Activated CD4-positive, alpha-beta T cell treated with anti-CD3 and anti-CD28 coated beads for 36 hours (primary cell): ENCODE results near the gene ARL3. TPM values are rescaled to one million over a fixed set of nuclear protein-coding genes. Genes with fewer than 3 reads are reported as not detected.

Source experiments
- ATAC-seq: fragments of 200-7000 bp; cut with Tn5 transposase; one replicate; pipeline ENCODE4 v1.10.0; 2021; ENCODE audit warnings: mild to moderate bottlenecking, moderate library complexity
- CTCF ChIA-PET: fragments of 350-600 bp; sonication (Branson Sonifier 250); formaldehyde crosslinking; loops from one replicate; lab custom pipeline; 2021; ENCODE audit warnings: antibody characterized with exemption; lab: Charles Lee
- POLR2A ChIA-PET: fragments of 350-600 bp; sonication (Branson Sonifier 250); formaldehyde crosslinking; loops from one replicate; lab custom pipeline; 2021; ENCODE audit warnings: antibody characterized with exemption, inconsistent platforms; lab: Charles Lee
- DNase-seq: peaks from one replicate; pipeline ENCODE4 v3.0.0-alpha.2; 2020
- H3K27ac Mint-ChIP-seq: one replicate; pipeline ENCODE4 v1.8.0; 2021; ENCODE audit warnings: mixed read lengths
- H3K27me3 Mint-ChIP-seq: one replicate; pipeline ENCODE4 v1.8.0; 2021; ENCODE audit warnings: mixed read lengths
- H3K36me3 Mint-ChIP-seq: one replicate; pipeline ENCODE4 v1.8.0; 2021; ENCODE audit warnings: low read depth, mixed read lengths
- H3K4me1 Mint-ChIP-seq: one replicate; pipeline ENCODE4 v1.8.0; 2021; ENCODE audit warnings: mixed read lengths
- H3K4me3 Mint-ChIP-seq: one replicate; pipeline ENCODE4 v1.8.0; 2021; ENCODE audit warnings: mild to moderate bottlenecking, moderate library complexity, mixed read lengths
- H3K9me3 Mint-ChIP-seq: one replicate; pipeline ENCODE4 v1.8.0; 2021; ENCODE audit warnings: low read depth, mixed read lengths
- intact Hi-C, 2 experiments: fragments of 100-400 bp; cut with DNase I in 1 of 2; cut with micrococcal nuclease in 1 of 2; formaldehyde crosslinking; loops; one replicate each; pipeline versions ENCODE4 v1.14.2 to v1.15.1; 2022 to 2024; cut with DNase I, micrococcal nuclease
- total RNA-seq, 2 experiments: library from RNA; stranded (reverse); gene quantifications; one replicate each; pipeline ENCODE4 v1.2.3, GENCODE V29; 2021

ARL3 gene
- total RNA-seq, 2 experiments from 2014 or later = 6.4 to 6.9 TPM

- Mint-ChIP-seq H3K4me3 (peak overlapping the region; percentile 95), H3K36me3 (peaks cover 26% of the 10 kb centered on the region), H3K27me3 (no peaks in the 10 kb centered on the region), H3K27ac (peak overlapping the region; percentile 99), H3K9me3 (no peaks in the 10 kb centered on the region), H3K4me1 (peaks cover 54% of the 10 kb centered on the region)
- peak; percentile 85 for DNase-seq
- peak; percentile 47 for ATAC-seq
- intact Hi-C loops = loop anchor here (1.0 to 10.0 kb wide), 11 partner anchors 15 to 1291 kb away; partner anchors contain the start of genes ARL3 (in 2 of the 2), SFXN2 (in 2 of the 2), BORCS7 (in 1 of the 2) and BTRC (in 1 of the 2)
- ChIA-PET POLR2A (interaction anchor here (0.7 to 2.3 kb wide), 6 partner anchors 15 to 70 kb away, joined by 4 to 9 read pairs (median 6); partner anchors contain the start of genes ARL3 and SFXN2), CTCF (interaction anchor here (0.7 to 3.7 kb wide), 12 partner anchors 12 to 813 kb away, joined by 3 to 29 read pairs (median 5); partner anchors contain the start of genes ACTR1A, ARL3 and SFXN2)
These were observed 68.2 kb downstream of the ARL3 start for GRCh38 chr10:102645741-102646609.

- peaks cover 26% of the 10 kb centered on the region for H3K36me3 Mint-ChIP-seq
- CTCF ChIA-PET = interaction anchor here (1.0 to 3.7 kb wide), 7 partner anchors 12 to 248 kb away, joined by 3 to 29 read pairs (median 6); partner anchors contain the start of genes ARL3 and SFXN2
- intact Hi-C loops = loop anchor here (2.0 to 10.0 kb wide), 7 partner anchors 207 to 1291 kb away; partner anchors contain the start of genes BORCS7 (in 1 of the 2), BTRC (in 1 of the 2), LDB1 (in 1 of the 2) and NFKB2 (in 1 of the 2)
- POLR2A ChIA-PET = interaction anchor here (0.7 to 2.3 kb wide), 4 partner anchors 15 to 69 kb away, joined by 4 to 9 read pairs (median 8); partner anchors contain the start of genes ARL3 and SFXN2
- H3K9me3 Mint-ChIP-seq = no peaks in the 10 kb centered on the region
- H3K27me3 Mint-ChIP-seq = no peaks in the 10 kb centered on the region
- H3K4me3 Mint-ChIP-seq = peak overlapping the region; percentile 95
- DNase-seq = peak; percentile 67
- peaks cover 48% of the 10 kb centered on the region for H3K4me1 Mint-ChIP-seq
- no peak for ATAC-seq
- H3K27ac Mint-ChIP-seq = peak overlapping the region; percentile 99
These were observed 68.8 kb downstream of the ARL3 start for GRCh38 chr10:102645388-102645740.

DNA sequence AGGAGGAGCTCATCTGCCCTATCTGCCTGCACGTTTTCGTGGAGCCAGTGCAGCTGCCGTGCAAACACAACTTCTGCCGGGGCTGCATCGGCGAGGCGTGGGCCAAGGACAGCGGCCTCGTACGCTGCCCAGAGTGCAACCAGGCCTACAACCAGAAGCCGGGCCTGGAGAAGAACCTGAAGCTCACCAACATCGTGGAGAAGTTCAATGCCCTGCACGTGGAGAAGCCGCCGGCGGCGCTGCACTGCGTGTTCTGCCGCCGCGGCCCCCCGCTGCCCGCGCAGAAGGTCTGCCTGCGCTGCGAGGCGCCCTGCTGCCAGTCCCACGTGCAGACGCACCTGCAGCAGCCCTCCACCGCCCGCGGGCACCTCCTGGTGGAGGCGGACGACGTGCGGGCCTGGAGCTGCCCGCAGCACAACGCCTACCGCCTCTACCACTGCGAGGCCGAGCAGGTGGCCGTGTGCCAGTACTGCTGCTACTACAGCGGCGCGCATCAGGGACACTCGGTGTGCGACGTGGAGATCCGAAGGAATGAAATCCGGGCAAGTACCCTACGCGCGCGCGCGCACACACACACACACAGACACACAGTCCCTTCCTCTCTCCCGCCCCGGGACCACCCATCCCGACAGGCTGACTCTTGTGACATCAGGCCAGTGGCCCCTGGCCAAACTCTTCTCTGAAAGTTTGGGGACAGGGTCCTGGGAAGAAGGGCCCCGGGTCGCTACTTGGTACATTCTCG is 69.4 kb downstream of the ARL3 start:
- Mint-ChIP-seq H3K4me3 (peak overlapping the region; percentile 95), H3K9me3 (no peaks in the 10 kb centered on the region), H3K27me3 (no peaks in the 10 kb centered on the region), H3K36me3 (peaks cover 26% of the 10 kb centered on the region), H3K27ac (peak overlapping the region; percentile 99), H3K4me1 (peaks cover 44% of the 10 kb centered on the region)
- CTCF ChIA-PET = interaction anchor here (1.1 to 3.7 kb wide), 9 partner anchors 13 to 247 kb away, joined by 3 to 29 read pairs (median 5); partner anchors contain the start of genes ACTR1A, ARL3 and SFXN2
- ATAC-seq = peak; percentile 13
- peak; percentile 91 for DNase-seq
- intact Hi-C loops = loop anchor here (1.0 to 10.0 kb wide), 10 partner anchors 207 to 1477 kb away; partner anchors contain the start of genes BORCS7 (in 1 of the 2), BTRC (in 1 of the 2), CNNM2 (in 1 of the 2) and LDB1 (in 1 of the 2)
- POLR2A ChIA-PET = interaction anchor here (0.7 to 2.1 kb wide), 3 partner anchors 16 to 69 kb away, joined by 3 to 8 read pairs (median 4); partner anchors contain the start of genes ARL3 and SFXN2

DNA sequence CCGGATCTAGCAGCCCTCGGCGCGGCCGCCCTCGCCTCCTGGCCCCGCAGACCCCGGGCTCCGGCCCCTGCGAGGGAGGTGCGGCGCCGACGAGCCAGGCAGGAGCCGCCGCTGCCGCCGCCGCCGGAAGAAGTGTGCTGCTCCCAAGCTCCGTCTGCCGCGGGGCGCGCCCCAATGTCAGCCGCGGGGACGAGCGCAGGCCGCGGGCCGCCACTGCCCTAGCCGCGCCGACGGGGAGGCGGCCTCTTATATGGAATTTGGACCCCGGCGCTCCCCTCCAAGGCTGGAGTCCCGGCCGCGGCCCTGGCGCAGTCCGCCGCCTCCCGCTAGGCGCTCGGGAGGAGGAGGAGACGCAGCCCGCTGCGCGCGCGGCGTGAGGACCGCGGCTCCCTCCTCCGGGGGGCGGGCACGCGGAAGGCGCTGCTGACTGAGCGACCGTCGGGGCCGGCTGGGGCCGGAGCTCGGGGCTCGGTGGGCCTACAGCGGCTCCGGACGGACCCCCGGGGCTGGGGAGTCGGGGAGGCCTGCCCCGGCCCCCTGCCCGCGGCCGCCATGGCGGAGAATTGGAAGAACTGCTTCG is 70.0 kb downstream of the ARL3 start, which contains the start of gene TRIM8:
Gene TRIM8, plus strand, starts transcription at position 414 of the 580 bp plus-strand sequence. Its CDS starts 139 bp downstream, at position 553.
- POLR2A ChIA-PET = interaction anchor here (0.7 to 2.1 kb wide), 2 partner anchors 33 to 70 kb away, joined by 3 to 8 read pairs; partner anchors contain the start of genes ARL3 and SFXN2
- CTCF ChIA-PET = interaction anchor here (1.1 to 3.7 kb wide), 6 partner anchors 14 to 245 kb away, joined by 3 to 29 read pairs (median 7); partner anchors contain the start of genes ACTR1A, ARL3 and SFXN2
- peaks cover 26% of the 10 kb centered on the region for H3K36me3 Mint-ChIP-seq
- ATAC-seq (no peak), DNase-seq (peak; percentile 81)
- H3K4me1 Mint-ChIP-seq = peaks cover 39% of the 10 kb centered on the region
- intact Hi-C loops = loop anchor here (1.0 to 10.0 kb wide), 8 partner anchors 249 to 1478 kb away; partner anchors contain the start of genes BTRC (in 1 of the 2), CNNM2 (in 1 of the 2), LDB1 (in 1 of the 2) and NFKB2 (in 1 of the 2)
- peak within 1 kb of the TSS; percentile 95 for H3K4me3 Mint-ChIP-seq
- no peaks in the 10 kb centered on the region for H3K9me3 Mint-ChIP-seq
- H3K27ac Mint-ChIP-seq = peak within 1 kb of the TSS; percentile 99
- no peaks in the 10 kb centered on the region for H3K27me3 Mint-ChIP-seq

GRCh38 chr10:102643336-102644065 is 70.7 kb downstream of the ARL3 start:
- POLR2A ChIA-PET = interaction anchor here (1.1 kb wide), 1 partner anchor 15 kb away, joined by 3 read pairs; no protein-coding TSS in a partner anchor
- intact Hi-C loops = loop anchor here (1.0 to 10.0 kb wide), 9 partner anchors 249 to 1479 kb away; partner anchors contain the start of genes CNNM2 (in 2 of the 2), BTRC (in 1 of the 2), LDB1 (in 1 of the 2) and NFKB2 (in 1 of the 2)
- CTCF ChIA-PET = interaction anchor here (0.6 to 3.7 kb wide), 7 partner anchors 14 to 491 kb away, joined by 3 to 29 read pairs (median 5); partner anchors contain the start of genes ACTR1A, ARL3, NOLC1 and SFXN2
- peaks cover 33% of the 10 kb centered on the region for H3K4me1 Mint-ChIP-seq
- H3K27ac Mint-ChIP-seq = peak overlapping the region; percentile 90
- no peaks in the 10 kb centered on the region for H3K27me3 Mint-ChIP-seq
- DNase-seq (peak; percentile 72), ATAC-seq (no peak)
- H3K36me3 Mint-ChIP-seq = peaks cover 23% of the 10 kb centered on the region
- H3K9me3 Mint-ChIP-seq = no peaks in the 10 kb centered on the region
- H3K4me3 Mint-ChIP-seq = peak overlapping the region; percentile 84

DNA sequence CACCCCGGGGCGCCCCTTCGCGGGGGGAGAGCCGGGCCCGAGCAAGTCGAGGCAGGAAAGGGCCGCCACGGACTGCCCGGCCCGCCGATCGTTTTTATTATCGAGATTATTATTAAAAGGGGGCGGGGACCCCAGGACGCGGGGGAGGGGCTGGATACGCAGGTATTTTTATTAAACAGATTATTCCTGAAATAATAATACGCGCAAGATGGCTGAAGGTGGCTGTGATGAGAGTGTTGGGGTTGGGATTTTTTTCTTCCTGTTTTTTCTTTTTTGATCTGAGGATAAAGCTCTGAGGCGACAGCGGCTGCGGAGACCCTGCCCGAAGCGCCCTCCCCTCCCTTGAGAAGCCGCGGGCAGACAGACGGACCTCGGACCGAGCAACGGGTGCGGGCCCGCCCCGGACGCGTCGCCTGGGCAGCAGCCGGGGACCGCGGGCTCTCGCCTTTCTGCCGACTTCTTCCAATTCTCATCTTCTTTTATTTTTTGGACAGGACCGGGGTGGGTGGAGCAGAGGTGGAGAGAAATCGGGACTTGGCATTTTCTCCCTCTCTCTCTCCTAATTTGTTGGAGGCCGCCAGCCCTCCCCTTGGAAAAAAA is 71.4 kb downstream of the ARL3 start:
- Mint-ChIP-seq H3K9me3 (no peaks in the 10 kb centered on the region), H3K4me3 (peak overlapping the region; percentile 84), H3K36me3 (peaks cover 18% of the 10 kb centered on the region), H3K27ac (peak overlapping the region; percentile 90), H3K27me3 (no peaks in the 10 kb centered on the region), H3K4me1 (peaks cover 26% of the 10 kb centered on the region)
- ChIA-PET POLR2A (interaction anchor here (0.9 to 1.1 kb wide), 3 partner anchors 16 to 274 kb away, joined by 3 to 5 read pairs (median 3); no protein-coding TSS in a partner anchor), CTCF (interaction anchor here (0.6 kb wide), 1 partner anchor 490 kb away, joined by 4 read pairs; the partner anchor contains the start of gene NOLC1)
- ATAC-seq (no peak), DNase-seq (peak; percentile 66)
- intact Hi-C loops = loop anchor here (1.0 to 10.0 kb wide), 16 partner anchors 71 to 1479 kb away; partner anchors contain the start of genes ACTR1A (in 2 of the 2), ARL3 (in 1 of the 2), BTRC (in 1 of the 2) and CNNM2 (in 1 of the 2)

DNA sequence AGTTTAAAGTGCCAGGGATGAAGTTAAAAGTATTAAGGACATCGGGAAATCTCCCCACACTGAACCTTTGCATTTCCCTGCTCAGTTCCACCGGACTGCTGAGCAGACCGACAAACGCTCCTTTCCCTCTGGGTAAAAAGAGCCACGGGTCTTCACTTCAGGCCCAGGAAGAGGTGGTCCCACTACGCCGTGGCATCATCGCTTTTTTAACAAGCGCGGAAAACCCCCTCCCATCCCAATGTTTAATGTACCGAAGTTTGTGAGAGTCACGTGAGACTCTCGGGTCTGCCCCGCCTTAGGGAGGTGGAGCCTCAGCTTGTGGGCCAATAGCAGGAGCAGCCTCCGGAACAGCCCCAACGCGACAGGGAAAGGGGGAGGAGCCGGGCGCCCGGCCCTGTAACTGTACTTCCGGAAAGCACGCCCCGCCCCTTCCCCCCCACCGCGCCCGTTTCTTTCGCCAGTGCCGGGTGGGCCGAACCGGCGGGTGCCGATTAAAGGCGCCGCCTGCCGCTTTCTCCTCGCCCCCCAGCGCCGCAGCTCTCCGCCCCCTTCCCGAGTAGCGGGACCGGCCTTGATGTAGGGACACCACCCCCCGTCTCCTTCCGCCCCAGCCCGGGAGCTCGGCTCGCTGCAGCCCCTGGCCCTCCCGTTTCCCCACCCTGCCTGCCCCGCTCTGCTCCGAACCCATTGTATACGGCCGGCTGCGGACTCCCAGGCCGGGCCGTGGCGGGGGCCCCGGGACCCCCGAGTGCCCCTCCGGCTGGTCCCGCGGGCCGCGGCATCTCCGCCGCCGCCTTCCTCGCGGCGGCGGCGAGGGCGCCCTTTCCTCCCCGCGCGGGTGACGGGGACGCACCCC is 72.1 kb downstream of the ARL3 start:
- H3K4me3 Mint-ChIP-seq = peak overlapping the region; percentile 84
- ChIA-PET POLR2A (interaction anchor here (0.6 to 1.1 kb wide), 4 partner anchors 16 to 274 kb away, joined by 3 to 5 read pairs (median 4); no protein-coding TSS in a partner anchor), CTCF (interaction anchor here (0.9 to 1.0 kb wide), 3 partner anchors 14 to 170 kb away, joined by 3 read pairs; partner anchors contain the start of genes ARL3 and SFXN2)
- ATAC-seq = peak; percentile 72
- intact Hi-C loops = loop anchor here (1.0 to 10.0 kb wide), 17 partner anchors 72 to 1480 kb away; partner anchors contain the start of genes ACTR1A (in 2 of the 2), ARL3 (in 1 of the 2), BTRC (in 1 of the 2) and CNNM2 (in 1 of the 2)
- H3K36me3 Mint-ChIP-seq = peaks cover 18% of the 10 kb centered on the region
- H3K4me1 Mint-ChIP-seq = peaks cover 19% of the 10 kb centered on the region
- H3K27me3 Mint-ChIP-seq = no peaks in the 10 kb centered on the region
- H3K9me3 Mint-ChIP-seq = no peaks in the 10 kb centered on the region
- peak; percentile 99 for DNase-seq
- H3K27ac Mint-ChIP-seq = peak overlapping the region; percentile 92

- H3K4me1 Mint-ChIP-seq = peaks cover 15% of the 10 kb centered on the region
- peaks cover 13% of the 10 kb centered on the region for H3K36me3 Mint-ChIP-seq
- DNase-seq = no peak
- no peaks in the 10 kb centered on the region for H3K9me3 Mint-ChIP-seq
- ChIA-PET CTCF (interaction anchor here (0.9 to 1.0 kb wide), 3 partner anchors 14 to 169 kb away, joined by 3 read pairs; partner anchors contain the start of genes ARL3 and SFXN2), POLR2A (no interaction called here)
- H3K27me3 Mint-ChIP-seq = no peaks in the 10 kb centered on the region
- H3K4me3 Mint-ChIP-seq = peak overlapping the region; percentile 84
- H3K27ac Mint-ChIP-seq = peak overlapping the region; percentile 92
- intact Hi-C loops = loop anchor here (2.0 to 10.0 kb wide), 6 partner anchors 247 to 1481 kb away; partner anchors contain the start of genes BTRC (in 1 of the 2), NFKB2 (in 1 of the 2), OGA (in 1 of the 2) and PPRC1 (in 1 of the 2)
- ATAC-seq = no peak
These were observed 72.8 kb downstream of the ARL3 start for GRCh38 chr10:102641402-102641801.
